HepG2 (cell line): ENCODE measurements around the gene KCNH6. TPM values are rescaled to one million over a fixed set of nuclear protein-coding genes. Genes with fewer than 3 reads are reported as not detected.
A peak's percentile ranks its signal among the peaks of the same experiment; 100 is the strongest.

Experiments used
- ARID3A ChIP-seq: IDR thresholded peaks from 2 replicates; pipeline ENCODE4 v1.6.1; 2012; ENCODE audit warnings: low read depth, low read length, improper control_type of control experiment
- ARNT2 ChIP-seq: sonication (generic); formaldehyde crosslinking; IDR thresholded peaks from 2 replicates; pipeline ENCODE4 v1.8.0; 2022; ENCODE audit warnings: mild to moderate bottlenecking, low read depth, missing genetic modification reagents, moderate library complexity
- BHLHE40 ChIP-seq: IDR thresholded peaks from 2 replicates; pipeline ENCODE4 v1.6.1; 2011; ENCODE audit warnings: low read length, improper control_type of control experiment
- KDM6A ChIP-seq: IDR thresholded peaks from 2 replicates; pipeline ENCODE4 v1.6.1; 2016; ENCODE audit warnings: low read depth
- KLF16 ChIP-seq, 2 experiments: sonication (generic) in 1 of 2; formaldehyde crosslinking in 1 of 2; IDR thresholded peaks; 2 replicates each; pipeline versions ENCODE4 v1.6.1 to v1.8.0; 2016 to 2023; ENCODE audit warnings: missing genetic modification reagents in 2 of 2, missing compliant biosample characterization in 1 of 2
- PBX3 ChIP-seq: sonication (generic); formaldehyde crosslinking; IDR thresholded peaks from 2 replicates; pipeline ENCODE4 v1.8.1; 2023; ENCODE audit warnings: missing genetic modification reagents, inconsistent platforms, borderline replicate concordance
- ZBED4 ChIP-seq: sonication (generic); formaldehyde crosslinking; IDR thresholded peaks from 2 replicates; pipeline ENCODE4 v1.4.0; 2020; ENCODE audit warnings: missing genetic modification reagents, borderline replicate concordance
- ZBTB33 ChIP-seq: sonication (generic); formaldehyde crosslinking; IDR thresholded peaks from 2 replicates; pipeline ENCODE4 v1.4.0; 2020; ENCODE audit warnings: missing genetic modification reagents
- ZBTB38 ChIP-seq: sonication (generic); formaldehyde crosslinking; IDR thresholded peaks from 2 replicates; pipeline ENCODE4 v1.5.1; 2020; ENCODE audit warnings: mild to moderate bottlenecking, missing genetic modification reagents
- ZNF512 ChIP-seq: sonication (generic); formaldehyde crosslinking; IDR thresholded peaks from 2 replicates; pipeline ENCODE4 v1.4.0; 2020; ENCODE audit warnings: mild to moderate bottlenecking, missing genetic modification reagents
- ZNF530 ChIP-seq: sonication (generic); formaldehyde crosslinking; IDR thresholded peaks from 2 replicates; pipeline ENCODE4 v1.5.0; 2020; ENCODE audit warnings: low read depth, mild to moderate bottlenecking, missing genetic modification reagents
- polyA plus RNA-seq, 8 experiments: library from polyadenylated mRNA; depleted of rRNA in 3 of 8; stranded (reverse) in 7 of 8; unstranded in 1 of 8; fragments of >200 nt; fragmentation: Illumina TruSeq in 4 of 8; extraction: Trizol in 4 of 8; gene quantifications; 2 replicates each; pipeline versions ENCODE4 v1.2.1 to v1.2.3, GENCODE V29; 2011 to 2016; ENCODE audit warnings: low read depth in 4 of 8, missing spikeins in 1 of 8, mixed read lengths in 1 of 8; ENCODE audit not compliant: insufficient read depth in 1 of 8
- total RNA-seq, 5 experiments: library from RNA; depleted of rRNA; stranded (reverse); fragments of >200 nt; fragmentation: Illumina TruSeq; extraction: Trizol; gene quantifications; 2 replicates each; pipeline ENCODE4 v1.2.3, GENCODE V29; 2016; ENCODE audit warnings: low read depth in 1 of 5

KCNH6 gene
- total and polyA plus RNA-seq, 2 of the 13 experiments (the other 11 are each of a cell fraction or from before 2014, with no cell fraction given) = 0.05 to 0.18 TPM

GRCh38 chr17:63496663-63497400 is 26.3 kb upstream of the KCNH6 start (continued):
- TF ChIP-seq ARNT2 (CRISPR knock-in tag) (no peak), ZBTB38 (CRISPR knock-in tag) (peak; percentile 29; the same call in 1 of the 2 replicates), KLF16 (CRISPR knock-in tag; IDR thresholded peaks at IDR 0.05) (no peak), PBX3 (CRISPR knock-in tag) (no peak), ZNF512 (CRISPR knock-in tag) (no peak), ZBTB33 (CRISPR knock-in tag) (peak; percentile 22; the same call in 1 of the 2 replicates), ZNF530 (CRISPR knock-in tag) (no peak), ZBED4 (no peak), BHLHE40 (no peak), ARID3A (no peak), KDM6A (CRISPR knock-in tag) (no peak)
